ENCODE results near the gene TPGS2.

TPGS2 gene

DNA sequence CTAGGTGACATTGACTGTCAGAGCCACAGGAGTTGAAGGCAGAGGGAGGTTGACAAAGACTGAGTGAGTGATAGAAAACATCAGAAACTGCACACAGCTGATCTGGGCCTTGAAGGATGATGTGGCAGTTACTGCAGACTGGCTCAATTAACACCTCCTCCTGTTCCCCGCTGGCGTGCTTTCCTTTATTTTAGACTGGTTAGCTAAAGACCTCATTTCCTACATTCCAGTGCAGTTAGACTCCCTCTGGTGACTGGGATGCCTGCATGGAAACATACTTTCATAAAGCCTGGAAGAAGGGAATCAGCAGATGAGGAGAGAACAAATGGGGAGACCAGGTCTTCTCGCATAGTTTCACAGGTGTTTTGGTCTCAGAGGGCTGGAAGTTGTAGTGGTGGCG, 7.1 kb downstream of the TPGS2 start:
- H3K9me2 ChIP-seq (replicated peaks; ENCODE audit: low read depth, low read length), result no peaks in the 10 kb centered on the region
- peaks cover 3% of the 10 kb centered on the region for H3K4me1 ChIP-seq (ENCODE audit: insufficient read depth, low read length, poor library complexity, severe bottlenecking)
- H3K9me3 ChIP-seq (ENCODE audit: insufficient read depth, low read depth, low read length), result no peaks in the 10 kb centered on the region
- H2AFZ ChIP-seq (ENCODE audit: low read length), result no peak overlapping the region
- H3K4me2 ChIP-seq (ENCODE audit: low read depth, low read length, poor library complexity, severe bottlenecking), result no peak overlapping the region
- peaks cover 19% of the 10 kb centered on the region; the same call in 1 of the 2 replicates for H3K36me3 ChIP-seq (ENCODE audit: insufficient read depth, low read length)
- H3K27me3 ChIP-seq (ENCODE audit: insufficient read depth, low read length, poor library complexity, severe bottlenecking), result no peaks in the 10 kb centered on the region
- H3F3A ChIP-seq (ENCODE audit: low read depth), result no peaks in the 10 kb centered on the region
- no peaks in the 10 kb centered on the region for H4K20me1 ChIP-seq (ENCODE audit: insufficient read depth, low read length, poor library complexity, severe bottlenecking)
- H3K79me2 ChIP-seq (ENCODE audit: insufficient read depth, low read length), result peaks cover 35% of the 10 kb centered on the region
- H3K9ac ChIP-seq (ENCODE audit: low read depth, low read length, poor library complexity, severe bottlenecking), result no peak overlapping the region
- H3K4me3 ChIP-seq (ENCODE audit: low read length, poor library complexity, severe bottlenecking), result no peak overlapping the region
- no peak for TF ChIP-seq EZH2phosphoT487 (IDR thresholded peaks at IDR 0.05; ENCODE audit: borderline replicate concordance)
- no peak for TF ChIP-seq CTCF (conservative IDR thresholded peaks at IDR 0.05; ENCODE audit: low read length)

GRCh38 chr18:36819621-36820020, 9.2 kb downstream of the TPGS2 start:
- H3K4me3 ChIP-seq (ENCODE audit: low read length, poor library complexity, severe bottlenecking), result no peak overlapping the region
- no peak for TF ChIP-seq CTCF (conservative IDR thresholded peaks at IDR 0.05; ENCODE audit: low read length)
- no peak for TF ChIP-seq EZH2phosphoT487 (IDR thresholded peaks at IDR 0.05; ENCODE audit: borderline replicate concordance)
- H3K4me1 ChIP-seq (ENCODE audit: insufficient read depth, low read length, poor library complexity, severe bottlenecking), result no peaks in the 10 kb centered on the region
- H3K9ac ChIP-seq (ENCODE audit: low read depth, low read length, poor library complexity, severe bottlenecking), result no peak overlapping the region
- peaks cover 19% of the 10 kb centered on the region; the same call in 1 of the 2 replicates for H3K79me2 ChIP-seq (ENCODE audit: insufficient read depth, low read length)
- no peak overlapping the region for H3K4me2 ChIP-seq (ENCODE audit: low read depth, low read length, poor library complexity, severe bottlenecking)
- no peaks in the 10 kb centered on the region for H3K9me2 ChIP-seq (replicated peaks; ENCODE audit: low read depth, low read length)
- H3K36me3 ChIP-seq (ENCODE audit: insufficient read depth, low read length), result peaks cover 32% of the 10 kb centered on the region; the same call in 1 of the 2 replicates
- no peaks in the 10 kb centered on the region for H3K27me3 ChIP-seq (ENCODE audit: insufficient read depth, low read length, poor library complexity, severe bottlenecking)
- H4K20me1 ChIP-seq (ENCODE audit: insufficient read depth, low read length, poor library complexity, severe bottlenecking), result no peaks in the 10 kb centered on the region
- no peak overlapping the region for H2AFZ ChIP-seq (ENCODE audit: low read length)
- H3K9me3 ChIP-seq (ENCODE audit: insufficient read depth, low read depth, low read length), result no peaks in the 10 kb centered on the region
- H3F3A ChIP-seq (ENCODE audit: low read depth), result no peaks in the 10 kb centered on the region

DNA sequence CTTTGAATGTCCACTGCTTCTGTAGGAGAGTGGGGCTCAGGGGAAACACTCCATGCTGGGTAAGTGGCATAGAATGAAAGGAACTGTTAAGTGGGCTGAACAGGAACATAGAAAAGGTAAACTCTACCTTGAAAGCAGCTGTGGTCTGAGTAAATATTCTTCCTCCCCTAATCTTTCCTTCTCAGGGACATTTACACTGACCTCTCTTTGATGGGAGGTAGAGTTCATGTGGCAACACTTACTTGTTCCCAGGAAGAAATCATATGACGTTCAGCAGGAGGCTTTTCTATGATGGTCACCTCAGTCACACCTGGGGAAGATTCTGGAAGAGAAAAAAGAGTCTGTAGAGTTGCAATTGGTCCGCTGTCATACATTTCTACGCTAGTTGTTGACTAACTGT, 10.2 kb downstream of the TPGS2 start:
- H3F3A ChIP-seq (ENCODE audit: low read depth), result no peaks in the 10 kb centered on the region
- no peaks in the 10 kb centered on the region for H3K9me2 ChIP-seq (replicated peaks; ENCODE audit: low read depth, low read length)
- no peaks in the 10 kb centered on the region for H3K9me3 ChIP-seq (ENCODE audit: insufficient read depth, low read depth, low read length)
- H3K4me2 ChIP-seq (ENCODE audit: low read depth, low read length, poor library complexity, severe bottlenecking), result no peak overlapping the region
- no peak overlapping the region for H3K4me3 ChIP-seq (ENCODE audit: low read length, poor library complexity, severe bottlenecking)
- peaks cover 9% of the 10 kb centered on the region; the same call in 1 of the 2 replicates for H3K79me2 ChIP-seq (ENCODE audit: insufficient read depth, low read length)
- TF ChIP-seq CTCF (conservative IDR thresholded peaks at IDR 0.05; ENCODE audit: low read length) (no peak), EZH2phosphoT487 (IDR thresholded peaks at IDR 0.05; ENCODE audit: borderline replicate concordance) (no peak)
- no peak overlapping the region for H2AFZ ChIP-seq (ENCODE audit: low read length)
- H4K20me1 ChIP-seq (ENCODE audit: insufficient read depth, low read length, poor library complexity, severe bottlenecking), result no peaks in the 10 kb centered on the region
- H3K9ac ChIP-seq (ENCODE audit: low read depth, low read length, poor library complexity, severe bottlenecking), result no peak overlapping the region
- H3K36me3 ChIP-seq (ENCODE audit: insufficient read depth, low read length), result peaks cover 42% of the 10 kb centered on the region; the same call in 1 of the 2 replicates
- no peaks in the 10 kb centered on the region for H3K27me3 ChIP-seq (ENCODE audit: insufficient read depth, low read length, poor library complexity, severe bottlenecking)
- no peaks in the 10 kb centered on the region for H3K4me1 ChIP-seq (ENCODE audit: insufficient read depth, low read length, poor library complexity, severe bottlenecking)
